ENCODE measurements around the gene CSGALNACT2.

DNA sequence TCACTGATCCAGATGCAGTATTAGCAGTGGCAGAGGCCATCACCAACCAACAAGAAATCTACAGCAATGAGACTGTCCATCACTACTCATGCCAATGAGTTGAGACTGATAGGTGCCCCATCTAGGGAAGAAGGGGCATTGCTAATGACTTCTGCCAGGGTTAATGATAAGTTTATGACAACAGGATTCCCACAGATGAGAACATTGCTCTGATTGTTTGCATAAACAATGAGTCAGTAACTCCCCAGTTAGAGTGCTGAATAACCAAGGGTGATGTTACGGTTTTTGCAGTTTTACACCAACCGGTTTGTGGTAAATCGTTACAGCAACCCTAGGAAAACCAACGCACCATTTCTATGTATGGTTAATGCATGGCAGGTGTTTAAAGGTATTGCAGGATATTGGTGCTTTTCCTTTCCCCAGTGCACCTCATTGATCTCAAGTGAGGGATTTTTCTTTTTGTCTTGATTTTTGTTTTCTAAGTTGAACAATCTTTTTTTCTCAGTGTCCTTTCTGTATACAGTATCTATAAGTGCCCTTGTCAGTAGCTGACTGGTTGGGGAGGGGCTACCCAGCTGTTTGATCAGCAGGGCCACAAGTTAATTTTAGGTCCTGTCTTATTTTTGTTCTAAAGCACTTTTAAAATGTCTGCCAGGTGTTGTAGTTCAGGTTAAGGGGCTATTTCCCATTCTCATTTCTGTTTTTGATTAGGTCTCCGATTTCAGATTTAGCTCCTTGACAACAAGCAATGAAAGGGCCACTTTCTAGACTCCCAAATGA is 3.9 kb upstream of the CSGALNACT2 start:
- no peak for TF ChIP-seq POLR2A (IDR thresholded peaks at IDR 0.05)
- TF ChIP-seq, protein P1, sequence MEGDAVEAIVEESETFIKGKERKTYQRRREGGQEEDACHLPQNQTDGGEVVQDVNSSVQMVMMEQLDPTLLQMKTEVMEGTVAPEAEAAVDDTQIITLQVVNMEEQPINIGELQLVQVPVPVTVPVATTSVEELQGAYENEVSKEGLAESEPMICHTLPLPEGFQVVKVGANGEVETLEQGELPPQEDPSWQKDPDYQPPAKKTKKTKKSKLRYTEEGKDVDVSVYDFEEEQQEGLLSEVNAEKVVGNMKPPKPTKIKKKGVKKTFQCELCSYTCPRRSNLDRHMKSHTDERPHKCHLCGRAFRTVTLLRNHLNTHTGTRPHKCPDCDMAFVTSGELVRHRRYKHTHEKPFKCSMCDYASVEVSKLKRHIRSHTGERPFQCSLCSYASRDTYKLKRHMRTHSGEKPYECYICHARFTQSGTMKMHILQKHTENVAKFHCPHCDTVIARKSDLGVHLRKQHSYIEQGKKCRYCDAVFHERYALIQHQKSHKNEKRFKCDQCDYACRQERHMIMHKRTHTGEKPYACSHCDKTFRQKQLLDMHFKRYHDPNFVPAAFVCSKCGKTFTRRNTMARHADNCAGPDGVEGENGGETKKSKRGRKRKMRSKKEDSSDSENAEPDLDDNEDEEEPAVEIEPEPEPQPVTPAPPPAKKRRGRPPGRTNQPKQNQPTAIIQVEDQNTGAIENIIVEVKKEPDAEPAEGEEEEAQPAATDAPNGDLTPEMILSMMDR (IDR thresholded peaks at IDR 0.05) = no peak
- no peak for TF ChIP-seq POLR2AphosphoS5 (IDR thresholded peaks at IDR 0.05)
